Measurements from ENCODE around the gene SPAAR.
"Not testable (repeated sequence)": the region's sequence is repeated elsewhere in the genome, so short reads cannot be mapped to it uniquely, and the experiment has no call there.

Gene SPAAR

DNA sequence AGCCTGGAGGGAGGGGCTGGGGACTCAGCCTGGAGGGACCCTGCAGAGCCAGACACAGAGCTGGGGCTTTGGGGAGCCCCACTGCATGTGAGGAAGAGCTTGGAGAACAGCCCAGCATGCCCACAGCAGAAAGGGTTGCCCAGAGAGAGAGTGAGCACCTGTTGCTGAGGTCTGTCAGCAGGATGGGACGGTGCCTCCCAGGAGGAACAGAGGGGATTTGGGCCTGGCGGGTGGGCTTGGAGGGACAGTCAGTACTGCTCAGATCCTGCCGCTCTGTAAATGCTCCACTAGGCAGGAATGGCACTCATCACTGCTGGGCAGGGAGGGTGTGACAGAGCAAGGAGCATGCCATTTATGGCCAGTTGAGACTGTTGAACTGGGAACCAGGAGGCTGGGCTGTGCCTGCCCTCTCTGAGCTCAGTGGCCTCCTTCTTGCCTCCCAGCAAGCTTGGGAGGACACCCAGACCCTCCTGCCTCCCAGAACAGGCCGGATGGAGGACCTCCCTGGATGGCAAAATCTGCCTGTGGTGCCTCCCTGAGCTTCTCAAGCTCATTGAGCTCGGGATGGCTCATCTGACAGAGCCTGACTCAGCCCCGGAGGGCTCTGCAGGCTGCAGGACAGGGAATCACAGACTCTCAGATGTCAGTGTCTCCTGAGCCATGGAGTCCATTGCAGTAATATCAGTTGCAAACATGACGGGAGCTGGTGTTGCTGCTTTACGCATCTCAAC lies 4.1 kb upstream of the SPAAR start:
- DNase-seq, result no peak

DNA sequence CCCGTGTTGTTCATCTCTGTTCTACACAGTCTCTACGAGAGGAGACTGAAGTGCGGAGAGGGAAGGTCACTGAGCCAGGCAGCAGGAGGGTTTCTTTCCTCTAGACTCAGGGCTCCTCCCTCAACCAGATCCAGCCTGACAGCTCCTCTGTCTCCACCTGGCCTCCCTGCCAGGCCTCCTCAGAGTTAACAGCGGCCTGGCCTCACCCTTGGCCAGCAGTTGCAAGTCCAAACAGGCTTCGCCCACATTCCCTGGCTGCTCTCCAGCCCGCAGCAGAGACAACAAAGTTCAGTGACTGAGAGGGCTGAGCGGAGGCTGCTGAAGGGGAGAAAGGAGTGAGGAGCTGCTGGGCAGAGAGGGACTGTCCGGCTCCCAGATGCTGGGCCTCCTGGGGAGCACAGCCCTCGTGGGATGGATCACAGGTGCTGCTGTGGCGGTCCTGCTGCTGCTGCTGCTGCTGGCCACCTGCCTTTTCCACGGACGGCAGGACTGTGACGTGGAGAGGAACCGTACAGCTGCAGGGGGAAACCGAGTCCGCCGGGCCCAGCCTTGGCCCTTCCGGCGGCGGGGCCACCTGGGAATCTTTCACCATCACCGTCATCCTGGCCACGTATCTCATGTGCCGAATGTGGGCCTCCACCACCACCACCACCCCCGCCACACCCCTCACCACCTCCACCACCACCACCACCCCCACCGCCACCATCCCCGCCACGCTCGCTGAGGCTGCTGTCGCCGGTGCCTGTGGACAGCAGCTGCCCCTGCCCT lies 3.2 kb upstream of the SPAAR start, which contains the start of gene HRCT1:
TSS of gene HRCT1 (plus strand) at position 291 of the 768 bp plus-strand sequence. CDS start at position 377, 86 bp downstream.
- DNase-seq, result no peak

DNA sequence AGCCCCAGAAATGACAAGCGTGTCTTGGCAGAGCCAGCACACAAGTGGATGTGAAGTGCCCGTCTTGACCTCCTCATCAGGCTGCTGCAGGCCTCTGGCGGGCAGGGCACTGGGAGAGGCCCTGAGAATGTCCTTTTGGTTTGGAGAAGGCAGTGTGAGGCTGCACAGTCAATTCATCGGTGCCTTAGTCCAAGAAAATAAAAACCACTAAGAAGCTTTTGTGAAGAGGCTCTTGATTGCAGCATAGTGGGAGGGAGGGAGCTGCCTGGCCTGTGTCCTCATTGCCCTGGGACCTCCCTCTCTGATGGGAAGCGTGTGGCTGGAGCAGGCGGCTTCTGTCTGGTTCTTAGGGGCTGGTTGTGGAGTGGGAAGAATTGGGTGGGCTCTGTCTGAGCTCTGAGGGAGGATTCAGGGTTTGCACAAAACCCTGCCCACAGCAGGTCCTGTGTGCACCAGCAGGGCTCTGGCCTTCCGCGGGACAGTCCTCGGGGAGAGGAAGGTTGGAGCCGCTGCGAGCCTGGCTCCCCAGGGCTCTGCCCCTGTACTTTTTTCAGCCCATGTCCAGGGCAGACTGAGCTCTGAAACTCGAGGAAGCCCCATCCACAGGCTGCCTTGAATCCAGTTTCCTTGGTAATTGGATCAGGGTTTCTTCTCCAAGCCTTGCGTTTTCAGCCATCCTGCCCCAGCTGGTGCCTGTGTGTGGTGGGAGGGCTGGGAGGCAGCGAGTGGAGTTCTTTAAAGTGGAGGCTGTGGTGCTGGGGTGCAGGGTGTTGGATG lies 2.2 kb upstream of the SPAAR start:
- DNase-seq, result no peak

DNA sequence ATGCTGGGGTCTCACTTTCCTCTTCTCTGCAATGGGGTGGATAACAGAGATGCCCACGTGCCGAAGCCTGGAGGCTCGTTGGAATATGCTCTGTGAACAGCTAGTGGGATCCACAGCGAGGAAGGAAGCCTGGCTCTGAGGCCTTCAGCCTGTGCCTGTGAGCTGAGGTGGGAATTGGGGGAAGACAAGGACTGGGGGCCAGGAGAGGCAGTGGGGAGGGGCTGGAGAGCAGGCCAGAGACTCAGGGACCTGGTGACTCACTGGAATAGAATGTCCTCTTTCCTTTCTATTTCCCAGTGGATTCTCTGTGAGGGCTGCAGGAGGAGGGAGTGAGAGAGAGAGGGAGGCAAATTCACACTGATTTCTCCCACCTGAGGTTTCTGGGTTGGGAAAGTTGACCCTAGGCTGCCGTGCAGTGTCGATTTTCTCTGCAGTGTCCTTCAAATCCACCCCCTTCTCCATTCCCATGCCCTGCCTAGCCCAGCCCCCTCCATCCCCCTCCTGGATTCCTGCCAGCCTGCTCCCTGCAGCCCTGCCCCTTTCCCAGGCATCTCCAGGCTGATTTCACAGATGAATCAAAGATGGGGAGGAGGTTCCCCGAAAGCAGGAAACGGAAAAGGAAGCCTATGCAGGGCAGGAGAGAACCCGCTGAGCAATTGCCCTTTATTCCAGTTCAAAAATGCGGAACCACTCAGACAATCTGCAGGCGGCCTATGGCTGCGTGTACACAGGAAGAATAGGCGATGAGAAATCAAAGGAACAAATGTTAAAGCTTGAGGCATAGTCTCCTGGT lies 1.4 kb upstream of the SPAAR start:
- DNase-seq, result no peak

DNA sequence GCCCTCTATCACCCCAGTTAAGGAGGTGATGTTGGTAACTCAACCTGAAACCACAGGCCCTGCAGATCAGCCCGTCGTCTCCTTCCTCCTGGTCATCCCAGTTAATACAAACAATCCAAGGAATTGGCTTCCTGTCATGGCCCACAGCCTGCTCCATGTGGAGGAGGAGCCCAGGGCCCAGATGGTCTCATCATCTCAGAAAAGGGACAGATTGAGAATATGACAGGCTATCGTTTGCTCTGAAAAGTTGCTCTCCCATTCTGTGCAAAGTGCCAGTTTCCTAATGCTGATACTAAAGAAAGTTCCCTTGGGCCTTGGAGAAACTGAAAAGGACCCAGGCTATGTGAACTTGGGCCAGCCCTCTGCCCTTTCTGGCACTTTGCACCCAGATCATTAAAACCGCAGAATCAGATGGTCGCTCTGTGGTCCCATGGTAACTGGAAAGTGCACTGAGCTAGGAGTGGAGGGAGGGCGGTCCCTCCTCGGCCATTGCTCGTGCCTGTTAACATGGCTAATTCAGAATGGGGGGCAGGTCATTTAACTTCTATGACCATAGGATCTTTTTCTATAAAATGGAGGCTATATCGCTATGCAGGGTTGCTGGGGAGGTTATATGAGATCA lies 675 bp upstream of the SPAAR start:
- DNase-seq, result no peak

DNA sequence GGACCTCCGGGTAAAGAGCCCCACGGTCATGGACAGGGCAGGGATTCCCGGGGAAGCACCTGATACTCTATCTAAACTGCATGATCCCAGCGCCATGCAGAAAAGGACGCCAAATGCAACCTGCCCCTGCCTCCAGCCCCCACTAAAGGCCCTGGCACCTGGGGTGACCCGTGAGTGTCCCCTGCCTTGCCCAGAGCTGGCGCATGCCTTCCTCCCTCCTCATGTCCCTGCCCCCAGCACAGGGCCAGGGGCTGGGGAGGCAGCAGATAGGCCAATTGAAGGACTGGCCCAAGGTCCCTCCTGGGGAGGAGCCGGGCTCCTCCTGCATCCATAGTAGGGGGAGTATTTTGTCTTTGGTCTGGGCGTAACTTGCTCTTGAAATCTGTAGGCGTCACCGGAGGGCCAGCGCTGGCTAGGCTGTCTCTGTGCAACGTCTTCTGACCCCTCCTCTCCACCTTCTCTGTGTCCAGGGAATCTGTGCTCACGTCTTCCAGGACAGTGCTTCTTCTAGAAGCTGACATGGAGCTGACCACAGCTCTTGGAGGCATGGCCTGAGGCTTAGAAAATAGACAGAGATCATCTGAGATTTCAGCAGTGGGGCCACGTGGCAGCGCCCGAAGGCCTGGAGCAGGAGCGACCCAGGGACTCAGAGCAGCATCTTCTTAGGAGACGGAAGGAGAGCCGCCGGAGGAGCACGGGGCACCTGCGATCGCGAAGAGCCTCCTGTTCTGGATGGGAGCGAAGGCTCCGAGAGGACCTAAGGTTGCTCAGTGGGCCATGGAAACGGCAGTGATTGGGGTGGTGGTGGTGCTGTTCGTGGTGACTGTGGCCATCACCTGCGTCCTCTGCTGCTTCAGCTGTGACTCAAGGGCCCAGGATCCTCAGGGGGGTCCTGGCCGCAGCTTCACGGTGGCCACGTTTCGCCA lies 660 bp downstream of the SPAAR start:
- no peak for DNase-seq

DNA sequence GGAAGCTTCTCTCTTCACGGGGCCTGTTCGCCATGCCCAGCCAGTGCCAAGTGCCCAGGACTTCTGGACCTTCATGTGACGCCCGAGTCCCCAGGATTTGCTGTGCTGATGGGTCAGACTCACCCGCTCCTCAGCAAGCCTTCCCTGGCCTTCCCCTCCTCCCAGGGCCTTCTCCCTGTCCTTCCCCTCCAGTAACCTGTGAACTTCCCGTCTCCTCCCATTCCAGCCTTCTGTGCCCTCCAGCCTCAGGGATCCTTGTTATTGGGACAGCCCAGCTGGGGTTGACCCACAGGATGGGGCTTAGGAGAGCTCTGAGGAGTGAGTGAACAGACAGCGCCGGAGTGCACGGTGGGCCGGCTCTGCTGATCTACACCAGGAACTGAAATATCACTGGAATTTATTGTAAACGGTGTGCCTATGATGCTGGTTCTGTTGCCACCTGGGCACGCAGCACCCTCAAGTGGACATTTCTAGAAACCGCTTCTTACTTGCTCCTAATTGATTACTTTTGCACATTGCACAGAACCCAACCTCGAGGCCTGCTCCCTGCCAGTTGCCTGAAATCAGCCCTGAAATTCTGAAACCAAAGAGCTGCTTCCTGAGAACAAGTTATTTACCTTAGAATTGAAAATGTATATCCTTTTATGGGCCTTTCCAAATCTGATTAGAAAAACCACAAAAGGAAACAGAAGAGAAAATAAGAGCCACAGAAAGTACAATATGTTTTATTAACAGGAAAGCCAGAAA lies 1.5 kb downstream of the SPAAR start:
- no peak for DNase-seq

DNA sequence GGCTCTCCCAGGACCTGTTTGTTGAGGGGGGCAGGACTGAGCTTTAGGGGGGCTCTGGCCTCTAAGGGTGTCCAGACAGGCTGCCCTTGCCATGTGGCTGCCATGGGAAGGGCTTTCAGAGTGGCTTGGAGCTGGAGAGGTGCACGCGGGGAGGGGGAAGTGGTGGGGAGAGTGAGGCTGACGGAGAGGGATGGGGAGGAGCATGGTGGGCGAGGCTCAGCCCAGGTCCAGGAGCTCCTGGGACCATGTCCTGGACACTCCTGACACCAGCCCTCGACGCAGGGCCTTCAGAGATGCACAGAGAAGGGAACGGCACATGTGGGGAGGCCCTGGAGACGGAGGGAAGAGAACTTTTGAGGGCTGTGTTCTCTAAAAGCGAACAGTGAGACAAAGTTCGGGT lies 2.4 kb downstream of the SPAAR start:
- no peak for DNase-seq

DNA sequence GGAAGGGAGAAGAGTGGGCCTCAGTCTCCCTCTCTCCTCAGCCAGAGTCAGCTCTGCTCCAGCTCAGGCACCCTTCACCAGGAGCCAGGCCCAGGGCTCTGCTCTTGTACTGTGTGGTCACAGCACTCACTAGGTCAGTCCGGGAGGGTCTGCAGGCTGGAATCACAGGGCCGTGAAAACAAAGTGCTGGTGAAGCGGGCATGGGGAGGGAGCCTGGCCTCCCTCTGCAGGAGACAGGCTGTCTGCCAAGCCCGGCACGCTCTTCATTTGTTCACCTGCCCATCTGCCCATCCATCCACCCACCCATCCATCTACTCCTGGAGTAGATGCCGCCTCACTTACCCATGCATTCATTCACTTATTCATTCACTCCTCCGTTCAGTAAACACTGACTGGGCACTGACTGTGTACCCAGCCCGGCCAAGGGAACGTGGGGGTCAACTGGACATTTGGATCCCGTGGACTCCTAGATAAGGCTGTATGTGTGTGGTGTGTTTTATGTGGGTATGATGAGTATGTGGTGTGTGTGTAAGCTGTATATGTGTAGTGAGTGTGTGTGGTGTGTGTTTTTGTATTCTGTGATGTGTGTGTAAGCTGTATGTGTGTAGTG lies 3.6 kb downstream of the SPAAR start:
- no peak for DNase-seq

DNA sequence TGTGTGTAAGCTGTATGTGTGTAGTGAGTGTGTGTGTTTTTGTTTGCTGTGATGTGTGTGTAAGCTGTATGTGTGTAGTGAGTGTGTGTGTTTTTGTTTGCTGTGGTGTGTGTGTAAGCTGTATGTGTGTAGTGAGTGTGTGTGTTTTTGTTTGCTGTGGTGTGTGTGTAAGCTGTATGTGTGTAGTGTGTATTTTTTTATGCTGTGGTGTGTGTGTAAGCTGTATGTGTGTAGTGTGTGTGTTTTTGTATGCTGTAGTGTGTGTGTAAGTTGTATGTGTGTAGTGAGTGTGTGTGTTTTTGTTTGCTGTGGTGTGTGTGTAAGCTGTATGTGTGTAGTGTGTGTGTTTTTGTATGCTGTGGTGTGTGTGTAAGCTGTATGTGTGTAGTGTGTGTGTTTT lies 4.1 kb downstream of the SPAAR start:
- DNase-seq, result not testable (repeated sequence)

DNA sequence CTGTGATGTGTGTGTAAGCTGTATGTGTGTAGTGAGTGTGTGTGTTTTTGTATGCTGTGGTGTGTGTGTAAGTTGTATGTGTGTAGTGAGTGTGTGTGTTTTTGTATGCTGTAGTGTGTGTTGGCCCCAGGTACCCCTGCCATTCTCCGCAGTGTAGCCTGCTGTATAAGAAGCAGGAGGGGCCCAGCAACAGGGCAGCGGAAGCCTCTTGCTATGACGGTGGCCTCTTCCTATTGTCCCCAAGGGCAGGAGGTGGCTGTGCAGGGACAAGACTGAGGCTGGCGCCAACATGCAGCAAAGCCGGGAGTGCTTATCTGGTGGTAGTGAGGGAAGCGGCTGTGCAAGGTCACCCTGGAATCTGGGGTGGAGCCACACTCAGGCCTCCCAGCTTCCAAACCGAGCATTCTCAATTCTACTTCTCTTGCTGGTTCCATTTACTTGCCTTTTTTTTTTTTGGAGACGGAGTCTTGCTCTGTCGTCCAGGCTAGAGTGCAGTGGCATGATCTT lies 5.1 kb downstream of the SPAAR start:
- DNase-seq, result no peak

DNA sequence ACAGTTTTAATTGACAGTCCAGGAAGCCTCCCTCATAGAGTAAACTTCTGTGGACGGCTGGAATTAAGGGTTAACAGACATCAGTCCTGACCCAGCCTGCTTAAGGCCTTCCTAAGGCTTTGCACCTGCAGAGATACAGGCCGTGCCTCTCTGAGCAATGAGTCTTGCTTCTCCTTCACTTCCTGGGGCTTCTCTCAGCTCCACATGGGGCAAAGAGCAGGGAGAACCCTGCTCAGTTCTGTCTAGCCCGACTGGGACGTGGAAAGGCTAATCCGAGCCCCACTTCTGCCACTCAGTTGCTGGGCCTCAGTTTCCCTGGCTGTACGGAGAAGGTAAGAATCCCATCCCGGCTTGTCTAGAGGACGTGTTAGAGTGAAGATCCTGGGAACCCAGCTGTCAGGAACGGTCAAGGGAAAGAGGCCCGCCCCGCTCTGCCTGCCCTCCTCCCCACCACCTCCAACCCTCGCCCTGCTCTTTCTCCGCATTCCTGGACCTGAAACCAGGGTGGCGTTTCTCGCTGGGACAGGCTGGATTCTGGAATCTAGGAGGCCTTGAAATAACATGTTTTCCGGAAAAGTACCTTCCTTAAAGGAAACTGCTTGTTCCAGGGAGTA lies 6.5 kb downstream of the SPAAR start:
- DNase-seq, result no peak

DNA sequence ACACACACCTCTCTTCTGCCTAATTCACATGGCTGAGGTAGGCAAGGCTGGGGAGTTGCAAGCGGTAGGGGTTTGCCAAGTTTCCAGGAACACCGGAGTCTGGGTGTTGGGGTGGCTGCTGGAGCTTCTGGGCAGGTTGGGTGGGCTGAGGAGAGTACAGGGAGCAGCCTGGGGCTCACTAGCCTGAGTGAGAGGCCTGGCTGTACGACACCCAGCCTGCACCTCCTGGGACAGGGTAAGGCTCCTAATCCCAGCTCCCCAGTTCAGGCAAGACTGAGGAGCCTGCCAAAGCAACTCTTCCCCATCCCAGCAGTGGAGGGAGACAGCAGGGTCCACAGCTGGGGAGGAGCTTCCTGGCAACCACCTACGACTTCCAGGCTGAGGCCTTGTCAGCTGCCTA lies 8.0 kb downstream of the SPAAR start:
- DNase-seq, result no peak

DNA sequence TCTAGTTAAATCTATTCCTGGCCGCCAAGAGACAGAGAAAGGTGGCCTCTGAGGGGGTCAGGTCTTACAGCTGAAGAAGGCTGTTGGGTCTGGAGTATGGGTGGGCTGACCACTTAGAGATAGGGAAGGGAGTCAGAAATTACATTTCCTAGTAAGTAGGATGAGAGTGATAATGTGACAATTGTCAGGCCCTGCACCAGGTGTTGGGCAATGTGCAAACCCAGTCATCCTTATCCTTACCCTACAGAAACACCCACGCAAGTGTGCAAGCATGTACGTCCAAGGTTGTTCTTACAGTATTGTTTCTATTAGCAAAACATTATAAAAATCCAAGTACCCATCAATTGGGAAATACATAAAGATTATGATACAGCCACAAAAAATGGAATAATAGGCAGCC lies 9.5 kb downstream of the SPAAR start:
- no peak for DNase-seq

DNA sequence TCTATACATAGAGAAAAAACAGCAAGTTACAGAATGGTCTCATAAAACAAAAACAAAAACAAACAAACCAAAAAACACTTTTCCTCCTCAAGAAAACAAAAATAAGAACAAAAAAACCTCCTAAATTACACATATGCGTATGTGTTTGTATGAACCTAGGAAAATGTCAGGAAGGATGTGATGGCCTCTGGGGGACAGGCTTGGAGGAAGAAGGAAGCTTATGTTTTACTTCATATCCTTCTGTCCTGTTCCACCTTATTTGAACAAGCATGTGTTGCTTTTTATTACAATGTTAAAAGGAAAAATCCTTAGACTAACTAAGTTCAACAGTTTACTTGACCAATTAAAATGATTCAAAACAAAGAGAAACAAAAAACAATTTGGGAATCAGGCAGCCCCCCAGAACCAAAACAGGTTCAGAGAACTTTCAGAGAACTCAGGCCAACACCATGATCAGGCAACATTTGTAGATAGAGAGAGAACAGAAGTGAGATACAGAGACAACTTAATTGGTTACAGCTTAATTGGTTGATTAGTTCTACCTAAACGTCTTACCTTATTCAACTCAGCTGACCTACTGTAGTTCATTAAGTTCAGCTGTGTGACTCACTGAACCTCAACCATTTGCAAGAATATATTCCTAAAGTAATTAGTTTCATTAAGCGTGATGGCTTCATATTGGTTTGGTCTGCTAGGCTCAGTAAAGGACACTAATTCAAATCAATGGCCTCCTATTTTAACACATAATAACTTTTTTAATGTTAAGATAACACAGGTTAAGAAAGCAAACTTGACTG lies 10.1 kb downstream of the SPAAR start:
- DNase-seq, result no peak

DNA sequence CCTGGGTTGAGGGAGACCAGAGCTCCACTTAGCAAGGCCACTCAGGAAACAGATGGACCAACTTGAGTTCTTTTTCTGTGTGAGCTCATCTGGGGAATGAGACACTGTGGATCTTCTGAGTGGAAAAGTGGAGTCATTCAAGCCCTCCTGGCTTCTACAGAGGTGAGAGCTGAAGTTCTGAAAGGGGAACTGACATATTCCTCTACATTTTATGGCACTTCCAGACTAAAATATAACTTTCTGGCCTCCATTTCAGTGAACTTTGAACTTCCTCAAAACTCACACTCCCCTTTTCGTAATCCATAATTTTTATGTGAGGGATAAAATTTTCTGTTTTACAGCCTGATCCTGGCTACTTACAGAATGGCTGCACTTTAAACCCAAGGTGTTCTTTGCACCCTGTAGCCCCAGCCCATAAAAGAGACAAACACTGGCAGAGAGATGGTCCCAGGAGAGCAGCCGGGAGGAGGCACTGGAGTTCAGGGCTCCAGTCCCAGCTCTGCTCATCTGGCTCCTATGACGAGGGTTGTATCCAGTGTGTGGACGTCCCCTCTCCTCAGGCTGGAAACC lies 10.8 kb downstream of the SPAAR start:
- DNase-seq, result no peak

DNA sequence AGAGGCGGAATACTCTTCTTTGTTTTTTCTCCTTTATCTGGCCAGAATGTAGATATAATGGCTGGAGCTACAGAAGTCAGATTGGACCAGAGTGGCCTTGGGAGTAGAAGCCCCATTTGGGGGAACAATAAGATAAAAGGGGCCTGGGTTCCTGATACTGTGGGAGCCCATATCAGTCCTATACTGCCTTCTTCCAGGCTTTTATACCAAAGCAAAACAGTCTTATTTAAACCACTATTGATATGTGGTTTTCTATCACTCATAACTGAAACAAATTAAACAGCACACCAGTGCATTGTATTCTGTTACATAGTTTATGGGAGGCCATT lies 14.3 kb downstream of the SPAAR start:
- DNase-seq, result no peak
